NCI-H1694 (cell line): Measurements from ENCODE around the gene PP2D1.
A peak's percentile ranks its signal among the peaks of the same experiment; 100 is the strongest.
"Not testable (repeated sequence)": the region's sequence is repeated elsewhere in the genome, so short reads cannot be mapped to it uniquely, and the experiment has no call there.

ENCODE experiments used
- DNase-seq: peaks from one replicate; lab custom pipeline; 2025; lab: John Stamatoyannopoulos, UW

The PP2D1 gene

GRCh38 chr3:20039765-20040547 lies 27.9 kb upstream of the PP2D1 start, which contains the start of gene KAT2B:
KAT2B (plus strand) TSS chr3:20040446; CDS start chr3:20040478, 32 bp downstream.
- peak; percentile 15 for DNase-seq

DNA sequence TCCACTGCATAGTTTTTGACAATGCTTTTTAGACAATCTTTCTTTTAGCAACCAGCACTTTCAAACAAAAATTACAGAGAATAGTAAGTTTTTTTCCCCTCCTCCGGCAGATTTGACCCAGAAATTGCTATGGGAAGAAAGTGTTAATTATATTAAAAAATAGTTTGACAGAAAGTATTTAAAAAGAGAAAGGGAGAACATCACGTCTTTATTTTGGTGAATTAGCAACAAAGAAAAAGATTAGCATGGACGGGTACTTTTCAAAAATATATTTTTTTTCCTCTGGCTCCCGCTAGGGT lies 27.4 kb upstream of the PP2D1 start:
- no peak for DNase-seq

GRCh38 chr3:20038699-20039465 lies 26.8 kb upstream of the PP2D1 start:
- DNase-seq = no peak

DNA sequence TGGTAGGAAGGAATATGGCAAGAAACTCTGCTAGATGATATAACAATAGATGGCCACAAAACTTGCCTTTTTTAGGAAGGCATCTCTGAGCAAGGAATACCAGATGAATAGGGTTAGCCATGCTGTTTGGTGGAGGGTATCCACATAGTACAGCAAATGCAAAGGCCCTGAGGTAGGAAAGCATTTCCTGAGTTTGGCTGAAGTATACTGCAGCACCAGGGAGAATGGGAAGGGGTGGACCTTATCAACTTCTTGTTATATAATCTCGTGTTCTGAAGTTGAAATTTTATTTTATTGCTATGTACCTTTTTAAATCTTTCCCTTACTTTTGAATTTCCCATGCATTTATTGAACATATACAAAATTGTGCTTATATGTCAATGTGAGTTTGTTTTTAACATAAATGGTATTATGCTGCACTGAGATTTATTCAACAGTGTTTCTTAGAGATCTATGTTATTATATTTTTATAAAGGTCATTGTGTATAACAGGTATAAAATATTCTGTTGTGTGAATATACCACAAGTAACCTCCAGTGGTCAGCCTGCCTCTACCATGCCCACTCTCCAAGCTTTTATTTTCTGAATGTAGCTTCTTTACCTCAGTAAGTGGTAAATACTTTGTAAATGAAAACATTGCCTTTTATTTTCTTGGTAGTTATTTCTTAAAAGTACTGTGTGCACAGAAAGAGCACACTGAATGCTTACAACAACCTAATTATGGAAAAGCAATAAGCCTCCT lies 25.4 kb upstream of the PP2D1 start:
- DNase-seq = no peak

DNA sequence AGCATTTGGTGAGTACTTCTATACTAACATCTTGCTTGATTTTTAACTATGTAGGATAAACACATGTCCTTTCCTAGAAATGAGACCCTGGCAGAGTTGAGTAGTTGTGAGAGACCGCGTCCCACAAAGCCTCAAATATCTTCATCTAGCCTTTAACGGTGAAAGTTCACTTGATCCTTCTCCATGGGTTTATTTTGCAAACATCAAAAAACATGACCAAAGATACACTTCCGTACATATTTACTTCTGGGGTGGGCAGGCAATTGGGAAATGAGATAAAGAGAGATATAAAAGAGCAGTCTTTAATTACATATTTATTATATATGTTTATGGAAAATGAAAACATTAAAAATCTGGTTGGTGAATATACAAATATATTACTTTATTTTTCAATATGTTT lies 23.0 kb upstream of the PP2D1 start:
- DNase-seq = no peak

DNA sequence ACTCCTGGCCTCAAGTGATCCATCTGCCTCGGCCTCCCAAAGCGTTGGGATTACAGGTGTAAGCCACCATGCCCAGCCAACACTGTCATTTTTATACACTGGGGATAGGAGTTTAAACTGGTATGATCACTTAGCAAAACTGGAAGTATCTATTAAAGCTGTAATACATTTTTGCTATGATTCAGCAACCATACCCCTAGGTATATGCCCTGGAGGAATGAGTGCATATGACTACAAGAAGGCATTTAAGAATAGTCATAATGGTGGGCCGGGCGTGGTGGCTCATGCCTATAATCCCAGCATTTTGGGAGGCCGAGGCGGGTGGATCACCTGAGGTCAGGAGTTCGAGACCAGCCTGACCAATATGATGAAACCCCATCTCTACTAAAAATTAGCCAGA lies 19.9 kb upstream of the PP2D1 start:
- not testable (repeated sequence) for DNase-seq

DNA sequence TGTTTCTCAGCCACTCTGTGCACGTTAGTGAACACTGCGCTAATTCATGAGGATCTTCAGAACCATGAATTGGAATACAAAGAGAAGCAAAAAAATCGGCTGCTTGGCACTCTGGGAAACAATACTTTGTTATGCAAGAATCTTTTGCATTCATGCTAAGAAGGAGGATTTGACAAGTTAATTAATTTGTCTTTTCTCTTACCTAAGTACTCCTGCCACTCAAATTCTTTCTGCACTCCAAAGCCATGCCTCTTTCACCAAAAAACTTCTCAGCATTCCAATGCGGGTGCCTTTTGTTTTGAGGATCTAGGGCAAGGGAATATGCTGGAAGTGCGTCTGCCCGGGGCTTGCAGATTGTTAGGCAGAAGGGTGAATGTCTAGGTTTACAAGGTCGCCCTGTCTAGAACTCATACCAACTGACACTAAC lies 16.9 kb upstream of the PP2D1 start:
- DNase-seq = no peak

DNA sequence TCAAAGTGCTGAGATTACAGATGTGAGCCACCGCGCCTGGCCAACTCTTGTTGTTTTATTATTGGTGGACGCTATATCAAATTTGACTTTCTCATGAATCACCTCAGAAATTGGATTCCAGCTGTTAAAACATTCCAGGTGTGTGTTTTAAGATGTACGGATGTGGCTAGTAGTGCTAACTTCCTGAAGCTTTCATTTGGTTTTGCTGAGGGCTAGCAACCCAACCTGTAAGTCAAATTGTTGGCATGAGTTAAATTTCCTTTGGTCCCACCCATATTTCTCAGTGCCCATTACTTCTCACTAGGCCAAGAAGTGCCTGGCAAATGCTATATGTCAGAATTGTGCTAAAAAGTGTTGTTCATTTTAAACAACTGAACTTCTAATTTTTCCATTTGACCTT lies 15.1 kb upstream of the PP2D1 start:
- no peak for DNase-seq

DNA sequence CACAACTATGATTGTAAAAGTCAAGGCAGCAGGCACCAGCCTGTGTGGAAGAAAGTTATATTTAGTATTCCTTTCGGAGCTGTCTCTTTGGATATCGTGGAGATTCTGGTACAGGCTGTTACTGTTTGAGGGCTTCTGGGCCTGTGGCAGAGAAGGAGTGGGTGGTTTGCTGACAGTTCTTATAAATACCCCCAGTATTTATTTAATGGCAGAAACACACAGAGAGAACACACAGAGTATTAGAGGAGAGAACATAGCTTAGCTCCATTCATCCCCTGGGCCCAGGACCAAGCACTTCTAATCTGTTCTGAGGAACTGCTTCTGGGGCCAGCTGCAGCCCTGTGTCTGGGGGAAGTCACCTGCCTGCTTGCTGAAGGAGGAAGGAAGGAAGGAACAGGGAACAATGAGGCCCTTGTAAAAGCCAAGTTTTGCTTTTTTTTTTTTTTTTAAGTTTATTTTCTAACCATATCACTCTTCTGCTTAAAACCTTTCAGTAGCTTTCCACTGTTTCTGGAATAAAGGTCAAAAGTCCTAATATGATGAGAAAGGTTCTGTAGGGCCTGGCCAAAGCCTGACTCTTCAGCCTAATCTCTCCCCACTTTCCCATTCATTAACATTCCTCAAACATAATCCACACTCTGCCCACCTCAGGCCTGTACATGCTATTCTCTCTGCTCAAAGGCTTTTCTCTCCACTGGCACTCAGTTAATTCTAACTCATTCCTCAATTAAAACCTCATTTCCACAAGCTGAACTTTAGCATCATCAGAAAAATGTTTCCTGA lies 11.8 kb upstream of the PP2D1 start:
- no peak for DNase-seq

DNA sequence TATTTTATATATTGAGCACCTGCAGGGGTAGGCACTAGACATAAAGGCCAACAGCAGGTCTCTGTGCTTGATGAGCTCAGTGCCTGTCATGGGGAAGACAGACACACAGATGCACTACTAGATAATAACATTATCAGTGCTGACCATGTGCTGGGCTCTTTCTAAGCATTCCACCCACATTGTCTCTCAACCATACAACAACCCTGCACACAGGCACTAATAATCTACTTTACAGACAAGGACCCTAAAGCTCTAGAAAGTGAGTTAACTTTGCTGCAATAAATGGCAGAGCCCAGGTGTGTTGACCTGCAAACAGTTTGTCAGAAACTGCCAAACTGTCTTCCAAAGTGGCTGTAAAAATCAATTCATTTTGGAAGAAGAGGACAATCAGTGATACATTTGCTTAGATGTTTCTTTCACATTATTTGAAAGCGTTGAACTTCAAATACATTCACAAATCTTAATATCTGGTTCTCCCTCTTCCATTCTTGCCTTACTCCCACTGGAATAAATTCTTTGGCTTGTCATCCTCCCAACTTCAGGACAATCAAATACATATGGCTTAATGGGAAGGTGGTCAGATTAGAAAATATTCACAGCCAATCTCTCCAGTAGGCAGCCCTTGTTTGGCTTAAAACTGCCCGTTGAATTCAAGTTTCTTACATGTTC lies 11.0 kb upstream of the PP2D1 start:
- no peak for DNase-seq

GRCh38 chr3:20016076-20016475 lies 4.0 kb upstream of the PP2D1 start:
- not testable (repeated sequence) for DNase-seq

DNA sequence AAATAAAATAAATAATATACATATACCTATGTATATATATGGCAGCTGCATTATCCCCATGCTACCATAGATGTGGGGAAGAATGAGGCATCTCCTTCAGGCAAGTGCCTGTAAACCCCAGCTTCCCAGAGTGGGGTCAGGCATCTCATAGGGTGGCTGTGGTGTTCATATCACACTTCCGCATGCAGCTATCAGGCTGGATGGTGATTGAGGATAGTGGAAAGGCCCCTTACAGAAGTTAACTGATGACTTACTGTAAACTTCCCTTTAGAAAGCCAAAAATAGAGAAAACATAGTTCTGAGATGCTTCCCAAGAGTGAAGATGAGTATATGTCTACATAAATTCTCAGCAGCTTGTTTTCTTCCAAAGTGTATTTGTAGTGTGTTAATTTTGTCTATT lies 3.5 kb upstream of the PP2D1 start:
- DNase-seq = no peak

GRCh38 chr3:20013396-20013795 lies 1.3 kb upstream of the PP2D1 start:
- no peak for DNase-seq

DNA sequence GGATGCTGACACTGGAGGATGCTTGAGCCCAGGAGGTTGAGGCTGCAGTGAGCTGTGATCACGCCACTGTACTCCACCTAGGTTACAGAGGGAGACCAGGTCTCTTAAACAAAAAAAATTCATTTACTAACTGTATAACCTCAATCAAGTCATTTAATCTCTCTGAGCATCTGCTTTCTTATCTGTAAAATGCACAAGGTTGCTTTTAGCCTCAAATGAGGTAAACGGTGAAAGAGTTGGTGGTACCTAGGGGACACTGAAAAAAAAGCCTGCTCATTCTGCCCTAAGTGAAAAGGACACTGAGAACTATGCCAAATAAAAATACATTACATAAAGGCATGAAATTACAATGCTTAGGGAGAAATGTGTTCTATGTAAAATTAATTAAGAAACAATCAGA lies 3.4 kb downstream of the PP2D1 start:
- DNase-seq = no peak

DNA sequence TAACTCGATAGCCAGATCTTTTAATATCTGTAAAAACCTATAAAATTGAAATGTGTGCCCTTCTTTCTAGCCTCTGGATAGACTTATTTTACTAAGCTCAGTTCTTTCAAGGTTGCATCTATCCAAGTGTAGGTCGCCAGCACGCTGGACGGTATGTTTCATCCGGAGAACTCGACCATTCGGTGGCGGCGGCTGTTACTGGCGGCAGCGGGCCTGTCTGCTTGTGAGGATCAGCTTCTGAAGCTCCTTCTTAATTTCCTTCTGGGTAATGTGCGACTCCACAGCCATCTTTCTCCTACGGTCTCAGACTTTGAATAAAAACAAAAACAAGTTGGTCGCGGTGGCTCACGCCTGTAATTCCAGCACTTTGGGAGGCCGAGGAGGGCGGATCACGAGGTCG lies 4.1 kb downstream of the PP2D1 start:
- DNase-seq = no peak

DNA sequence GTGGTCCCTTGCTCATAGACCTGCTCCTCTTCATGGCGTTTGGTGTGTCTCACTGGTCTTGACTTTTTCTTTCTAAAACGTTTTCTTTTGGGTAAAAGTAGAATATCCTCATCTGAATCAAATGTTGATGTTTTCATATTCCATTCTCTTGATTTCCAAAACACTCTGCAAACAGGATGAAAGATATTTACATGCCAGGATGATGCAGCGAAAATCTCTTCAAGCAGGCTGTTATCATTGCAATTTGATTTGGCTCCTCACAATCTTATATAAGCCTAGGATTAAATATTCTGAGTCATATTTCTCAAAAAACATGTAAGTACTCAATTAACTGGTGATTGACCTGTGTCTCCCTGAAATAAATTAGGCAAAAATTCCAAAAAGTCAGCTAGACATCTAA lies 10.1 kb downstream of the PP2D1 start:
- no peak for DNase-seq

- DNase-seq = no peak
Measured at GRCh38 chr3:19997502-19997901, 14.6 kb downstream of the PP2D1 start.

DNA sequence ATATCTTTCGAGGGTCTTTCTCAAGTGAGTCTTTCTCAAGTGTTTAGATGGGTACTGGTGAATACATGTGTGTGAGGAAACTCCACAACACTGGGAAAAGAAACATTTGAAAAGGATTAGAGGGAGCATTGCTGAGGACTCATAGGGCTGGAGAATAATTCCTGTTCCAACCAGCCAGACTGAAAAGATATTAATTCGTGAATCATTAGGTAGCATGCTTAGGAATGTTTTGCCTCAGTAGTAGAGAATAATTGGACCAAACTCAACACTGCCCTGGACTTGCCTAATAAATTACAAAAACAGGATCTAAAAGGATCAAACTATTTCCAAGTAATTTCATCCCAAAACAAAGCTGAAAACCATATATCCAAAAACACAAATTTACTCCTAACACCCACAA lies 17.3 kb downstream of the PP2D1 start:
- no peak for DNase-seq

DNA sequence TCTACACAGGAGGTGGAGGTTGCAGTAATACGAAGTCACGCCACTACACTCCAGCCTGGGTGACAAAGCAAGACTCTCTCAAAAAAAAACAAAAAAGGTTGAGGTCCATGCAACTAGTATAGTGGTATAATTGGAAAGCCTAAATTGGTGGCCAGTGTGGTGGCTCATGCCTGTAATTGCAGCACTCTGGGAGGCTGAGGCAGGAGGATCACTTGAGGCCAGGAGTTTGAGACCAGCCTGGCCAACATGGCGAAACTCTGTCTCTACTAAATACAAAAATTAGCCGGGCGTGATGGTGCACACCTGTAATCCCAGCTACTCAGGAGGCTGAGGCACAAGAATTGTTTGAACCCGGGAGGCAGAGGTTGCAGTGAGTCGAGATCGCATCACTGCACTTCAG lies 23.2 kb downstream of the PP2D1 start:
- not testable (repeated sequence) for DNase-seq

GRCh38 chr3:19972054-19972453 lies 40.0 kb downstream of the PP2D1 start:
- DNase-seq = no peak

GRCh38 chr3:19970327-19970726 lies 41.7 kb downstream of the PP2D1 start:
- no peak for DNase-seq

- DNase-seq = no peak
Measured at GRCh38 chr3:19967812-19968211, 44.3 kb downstream of the PP2D1 start.
